Measurements from ENCODE around the gene KRT14.
"Not testable (repeated sequence)": the region's sequence is repeated elsewhere in the genome, so short reads cannot be mapped to it uniquely, and the experiment has no call there.

KRT14 gene

GRCh38 chr17:41600318-41600717 lies 13.6 kb upstream of the KRT14 start:
- no peak for DNase-seq

- DNase-seq = no peak
These were observed 13.0 kb upstream of the KRT14 start for GRCh38 chr17:41599680-41600079.

GRCh38 chr17:41595585-41595984 lies 8.9 kb upstream of the KRT14 start:
- DNase-seq = no peak

- DNase-seq = no peak
These were observed 7.7 kb upstream of the KRT14 start for GRCh38 chr17:41594363-41594915.

- no peak for DNase-seq
These were observed 6.7 kb upstream of the KRT14 start for GRCh38 chr17:41593306-41593981.

- DNase-seq = no peak
These were observed 6.1 kb upstream of the KRT14 start for GRCh38 chr17:41592601-41593305.

GRCh38 chr17:41589301-41589700 lies 2.6 kb upstream of the KRT14 start:
- no peak for DNase-seq

- no peak for DNase-seq
These were observed 1.6 kb upstream of the KRT14 start for GRCh38 chr17:41588126-41588810.

- no peak for DNase-seq
These were observed 1.2 kb downstream of the KRT14 start for GRCh38 chr17:41585301-41586056.

- DNase-seq = not testable (repeated sequence)
These were observed 2.3 kb downstream of the KRT14 start for GRCh38 chr17:41584331-41584927.

GRCh38 chr17:41583137-41584127 lies 3.3 kb downstream of the KRT14 start:
- no peak for DNase-seq

- DNase-seq = not testable (repeated sequence)
These were observed 4.4 kb downstream of the KRT14 start for GRCh38 chr17:41582061-41582968.

- DNase-seq = no peak
These were observed 5.2 kb downstream of the KRT14 start for GRCh38 chr17:41581366-41582060.

- DNase-seq = no peak
These were observed 5.9 kb downstream of the KRT14 start for GRCh38 chr17:41580687-41581365.

- no peak for DNase-seq
These were observed 6.5 kb downstream of the KRT14 start for GRCh38 chr17:41580244-41580575.

- peak; percentile 70 for DNase-seq
These were observed 7.0 kb downstream of the KRT14 start for GRCh38 chr17:41579484-41580243.

- no peak for DNase-seq
These were observed 7.7 kb downstream of the KRT14 start for GRCh38 chr17:41578971-41579370.

- no peak for DNase-seq
These were observed 8.2 kb downstream of the KRT14 start for GRCh38 chr17:41578538-41578937.

Measured in fibroblast of upper back skin (primary cell).